HepG2 (cell line): ENCODE results near the gene UHMK1. TPM values are rescaled to one million over a fixed set of nuclear protein-coding genes. Genes with fewer than 3 reads are reported as not detected.
A peak's percentile ranks its signal among the peaks of the same experiment; 100 is the strongest.

ENCODE experiments used
- ARNT2 ChIP-seq: sonication (generic); formaldehyde crosslinking; IDR thresholded peaks from 2 replicates; pipeline ENCODE4 v1.8.0; 2022; ENCODE audit warnings: mild to moderate bottlenecking, low read depth, missing genetic modification reagents, moderate library complexity
- BRCA1 ChIP-seq: sonication (generic); formaldehyde crosslinking; IDR thresholded peaks from 2 replicates; pipeline ENCODE4 v1.4.0; 2020; ENCODE audit warnings: missing genetic modification reagents
- CHD4 ChIP-seq: fragments of 200-600 bp; sonication (generic); IDR thresholded peaks from 2 replicates; pipeline ENCODE4 v1.7.0; 2017; ENCODE audit warnings: mild to moderate bottlenecking, low read length, borderline replicate concordance
- FOXP1 ChIP-seq, 2 experiments: fragments of 450-650 bp in 1 of 2; IDR thresholded peaks; 2 replicates each; pipeline ENCODE4 v1.6.1; 2017 to 2018; ENCODE audit warnings: antibody characterized with exemption in 1 of 2
- IRF9 ChIP-seq: sonication (generic); formaldehyde crosslinking; IDR thresholded peaks from 2 replicates; pipeline ENCODE4 v1.8.0; 2022; ENCODE audit warnings: missing genetic modification reagents, mild to moderate bottlenecking, borderline replicate concordance
- JARID2 ChIP-seq: sonication (generic); formaldehyde crosslinking; IDR thresholded peaks from 2 replicates; pipeline ENCODE4 v1.8.1; 2023; ENCODE audit warnings: missing genetic modification reagents, inconsistent platforms; ENCODE audit not compliant: insufficient replicate concordance
- KLF16 ChIP-seq, 2 experiments: sonication (generic) in 1 of 2; formaldehyde crosslinking in 1 of 2; IDR thresholded peaks; 2 replicates each; pipeline versions ENCODE4 v1.6.1 to v1.8.0; 2016 to 2023; ENCODE audit warnings: missing genetic modification reagents in 2 of 2, missing compliant biosample characterization in 1 of 2
- NCOR1 ChIP-seq: fragments of 200-600 bp; sonication (generic); IDR thresholded peaks from 2 replicates; pipeline ENCODE4 v1.7.0; 2017; ENCODE audit warnings: antibody characterized with exemption, low read length, borderline replicate concordance
- PLRG1 ChIP-seq: fragments of 450-650 bp; conservative IDR thresholded peaks from 2 replicates; pipeline ENCODE4 v1.6.1; 2016
- RARA ChIP-seq: IDR thresholded peaks from 2 replicates; pipeline ENCODE4 v1.6.1; 2016; ENCODE audit warnings: missing genetic modification reagents, missing compliant biosample characterization
- SNRNP70 ChIP-seq: fragments of 200-400 bp; formaldehyde crosslinking; IDR thresholded peaks from 2 replicates; pipeline ENCODE4 v1.6.1; 2017; ENCODE audit warnings: mild to moderate bottlenecking, low read depth, low read length, moderate library complexity
- ZBTB7A ChIP-seq: sonication (generic); formaldehyde crosslinking; IDR thresholded peaks from 2 replicates; pipeline ENCODE4 v1.8.0; 2022; ENCODE audit warnings: mild to moderate bottlenecking, missing genetic modification reagents
- ZBTB8A ChIP-seq: sonication (generic); formaldehyde crosslinking; IDR thresholded peaks from 2 replicates; pipeline ENCODE4 v1.4.0; 2020; ENCODE audit warnings: mild to moderate bottlenecking, low read depth, missing genetic modification reagents, borderline replicate concordance
- ZNF24 ChIP-seq: fragments of 450-650 bp; IDR thresholded peaks from 2 replicates; pipeline ENCODE4 v1.6.1; 2017; ENCODE audit warnings: antibody characterized with exemption, mild to moderate bottlenecking
- ZNF615 ChIP-seq: sonication (generic); formaldehyde crosslinking; IDR thresholded peaks from 2 replicates; pipeline ENCODE4 v1.5.0; 2020; ENCODE audit warnings: mild to moderate bottlenecking, missing genetic modification reagents, borderline replicate concordance
- ZNF691 ChIP-seq: sonication (generic); formaldehyde crosslinking; IDR thresholded peaks from 2 replicates; pipeline ENCODE4 v1.4.0; 2020; ENCODE audit warnings: missing genetic modification reagents, low read depth, mild to moderate bottlenecking, borderline replicate concordance
- ZNF740 ChIP-seq: sonication (generic); formaldehyde crosslinking; IDR thresholded peaks from 2 replicates; pipeline ENCODE4 v1.4.0; 2020; ENCODE audit warnings: missing genetic modification reagents
- ZNF839 ChIP-seq: sonication (generic); formaldehyde crosslinking; IDR thresholded peaks from 2 replicates; pipeline ENCODE4 v1.4.0; 2020; ENCODE audit warnings: missing genetic modification reagents, mild to moderate bottlenecking, borderline replicate concordance
- ZSCAN25 ChIP-seq: sonication (generic); formaldehyde crosslinking; IDR thresholded peaks from 2 replicates; pipeline ENCODE4 v1.8.0; 2022; ENCODE audit warnings: mild to moderate bottlenecking, missing genetic modification reagents
- polyA plus RNA-seq, 8 experiments: library from polyadenylated mRNA; depleted of rRNA in 3 of 8; stranded (reverse) in 7 of 8; unstranded in 1 of 8; fragments of >200 nt; fragmentation: Illumina TruSeq in 4 of 8; extraction: Trizol in 4 of 8; gene quantifications; 2 replicates each; pipeline versions ENCODE4 v1.2.1 to v1.2.3, GENCODE V29; 2011 to 2016; ENCODE audit warnings: low read depth in 4 of 8, missing spikeins in 1 of 8, mixed read lengths in 1 of 8; ENCODE audit not compliant: insufficient read depth in 1 of 8
- total RNA-seq, 5 experiments: library from RNA; depleted of rRNA; stranded (reverse); fragments of >200 nt; fragmentation: Illumina TruSeq; extraction: Trizol; gene quantifications; 2 replicates each; pipeline ENCODE4 v1.2.3, GENCODE V29; 2016; ENCODE audit warnings: low read depth in 1 of 5
- TF ChIP-seq, protein P1 (sequence below): IDR thresholded peaks from 2 replicates; pipeline ENCODE4 v1.6.1; 2016; ENCODE audit warnings: mild to moderate bottlenecking

Gene UHMK1
- total and polyA plus RNA-seq, 2 of the 13 experiments (the other 11 are each of a cell fraction or from before 2014, with no cell fraction given) = 12.9 to 20.0 TPM

DNA sequence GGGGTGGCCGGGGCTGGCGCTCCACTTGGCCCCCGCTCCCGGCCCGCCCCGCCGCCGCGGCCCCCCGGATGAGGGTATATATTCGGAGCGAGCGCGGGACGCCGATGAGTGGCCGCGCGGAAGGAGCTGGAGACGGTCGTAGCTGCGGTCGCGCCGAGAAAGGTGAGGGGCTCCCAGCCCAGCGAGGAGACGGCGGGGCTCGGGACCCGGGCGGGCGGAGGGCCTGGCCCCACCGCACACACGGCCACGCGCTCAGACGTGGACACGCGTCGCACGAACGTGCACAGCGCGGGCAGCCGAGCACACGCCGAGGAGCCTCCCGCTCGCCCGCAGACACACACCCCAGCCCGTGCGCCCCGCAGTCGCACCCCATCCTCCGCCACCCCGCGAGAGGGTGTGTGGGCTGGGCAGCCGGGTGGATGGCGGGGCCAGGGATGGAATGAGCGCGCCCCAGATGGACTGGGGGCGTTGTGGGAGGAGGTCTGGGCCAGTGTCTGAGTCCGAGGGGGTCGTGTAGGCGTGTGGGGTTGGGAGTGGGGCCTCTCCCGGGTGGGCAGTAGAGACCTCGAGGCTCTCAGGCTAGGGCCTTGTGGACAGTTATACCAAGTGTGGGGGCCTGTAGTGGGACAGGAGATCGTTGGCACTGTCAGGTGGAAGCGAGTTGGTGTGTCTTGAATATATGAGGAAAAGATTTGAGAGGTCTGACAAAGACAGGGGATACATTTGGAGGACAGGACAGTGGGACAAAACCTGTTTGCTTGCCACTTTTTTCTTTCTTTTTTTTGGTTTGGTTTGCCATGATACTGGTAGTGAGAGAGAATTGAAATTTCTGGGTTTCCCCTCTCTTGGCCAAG is 64.2 kb downstream of the UHMK1 start, which contains the start of gene UAP1 (continued):
- no peak for TF ChIP-seq NCOR1
- TF ChIP-seq CHD4 = no peak
- TF ChIP-seq PLRG1 = no peak
- TF ChIP-seq ZNF839 = no peak; the same call in 1 of the 2 replicates
- no peak for TF ChIP-seq ZBTB8A (CRISPR knock-in tag)
- TF ChIP-seq ZNF691 (CRISPR knock-in tag) = no peak
- TF ChIP-seq, protein P1, sequence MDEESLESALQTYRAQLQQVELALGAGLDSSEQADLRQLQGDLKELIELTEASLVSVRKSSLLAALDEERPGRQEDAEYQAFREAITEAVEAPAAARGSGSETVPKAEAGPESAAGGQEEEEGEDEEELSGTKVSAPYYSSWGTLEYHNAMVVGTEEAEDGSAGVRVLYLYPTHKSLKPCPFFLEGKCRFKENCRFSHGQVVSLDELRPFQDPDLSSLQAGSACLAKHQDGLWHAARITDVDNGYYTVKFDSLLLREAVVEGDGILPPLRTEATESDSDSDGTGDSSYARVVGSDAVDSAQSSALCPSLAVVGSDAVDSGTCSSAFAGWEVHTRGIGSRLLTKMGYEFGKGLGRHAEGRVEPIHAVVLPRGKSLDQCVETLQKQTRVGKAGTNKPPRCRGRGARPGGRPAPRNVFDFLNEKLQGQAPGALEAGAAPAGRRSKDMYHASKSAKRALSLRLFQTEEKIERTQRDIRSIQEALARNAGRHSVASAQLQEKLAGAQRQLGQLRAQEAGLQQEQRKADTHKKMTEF (CRISPR knock-in tag) = peak; percentile 58; the same call in 1 of the 2 replicates
- TF ChIP-seq JARID2 (CRISPR knock-in tag) = no peak
- no peak for TF ChIP-seq SNRNP70
- TF ChIP-seq ZNF740 = no peak
- 0 out of 2 replicates have a peak, but pooled peaks have one; percentile 53 for TF ChIP-seq ARNT2
- TF ChIP-seq ZBTB7A (CRISPR knock-in tag) = peak; percentile 71
- TF ChIP-seq ZNF615 = no peak
- 0 out of 4 replicates have a peak, but pooled peaks of 1 of the 2 experiments have one; percentile 47 for TF ChIP-seq KLF16 (CRISPR knock-in tag; IDR thresholded peaks at IDR 0.05)
- peak; percentile 44; the same call in 1 of the 2 replicates for TF ChIP-seq IRF9
- no peak for TF ChIP-seq ZNF24
- TF ChIP-seq RARA (CRISPR knock-in tag) = no peak; the same call in 1 of the 2 replicates
- peak; percentile 68; the same call in 1 of the 2 replicates for TF ChIP-seq BRCA1 (CRISPR knock-in tag)
- TF ChIP-seq ZSCAN25 (CRISPR knock-in tag) = no peak
- TF ChIP-seq FOXP1 (IDR thresholded peaks at IDR 0.05) = no peak
- no peak for TF ChIP-seq FOXP1 (CRISPR knock-in tag; IDR thresholded peaks at IDR 0.05)
